HepG2 (cell line): ENCODE measurements around the gene GLUD2. TPM values are rescaled to one million over a fixed set of nuclear protein-coding genes. Genes with fewer than 3 reads are reported as not detected.
"Not testable (repeated sequence)": the region's sequence is repeated elsewhere in the genome, so short reads cannot be mapped to it uniquely, and the experiment has no call there.

ENCODE experiments used
- ATAC-seq: fragments of 200-7000 bp; cut with Tn5 transposase; 3 replicates; pipeline ENCODE4 v1.9.1; 2020; ENCODE audit warnings: mild to moderate bottlenecking, moderate library complexity
- BruUV-seq: library from RNA; stranded (reverse); fragments of 400-500 nt; replicated peaks from 2 replicates; lab custom pipeline; 2021; lab: Mats Ljungman, UMichigan
- CTCF ChIA-PET: fragments of 300-600 bp; formaldehyde crosslinking; extraction: SDS; loops from one replicate; lab custom pipeline; 2021; ENCODE audit warnings: low total read pairs, inconsistent platforms, low intra/inter-chr PET ratio; lab: Yijun Ruan, JAX
- POLR2A ChIA-PET: fragments of 350-600 bp; sonication (Branson Sonifier 250); formaldehyde crosslinking; loops from one replicate; lab custom pipeline; 2020; ENCODE audit warnings: antibody characterized with exemption, inconsistent platforms; lab: Yijun Ruan, JAX
- DNase-seq: peaks from one replicate; pipeline ENCODE4 v3.0.0-alpha.2; 2015; ENCODE audit warnings: low spot score
- FAIRE-seq: peaks from 3 replicates; lab custom pipeline; 2011; peaks lifted over from hg19 to GRCh38; lab: Jason Lieb, UNC
- H2AFZ ChIP-seq: one replicate; pipeline ENCODE4 v1.6.1; 2011; ENCODE audit warnings: low read length, inconsistent platforms
- H3K27ac ChIP-seq: fragments of 300-600 bp; 3 replicates; pipeline ENCODE4 v1.8.0; 2011; ENCODE audit warnings: mixed run types, mild to moderate bottlenecking, mixed read lengths, low read length, inconsistent platforms; ENCODE audit not compliant: insufficient read depth; ENCODE audit errors: extremely low read length
- H3K27me3 ChIP-seq, 2 experiments: fragments of 200-600 bp in 1 of 2; 2 replicates in 1 of 2; 3 replicates in 1 of 2; pipeline versions ENCODE4 v1.6.0 to v1.8.0; 2011; ENCODE audit warnings: low read length in 2 of 2, mild to moderate bottlenecking in 2 of 2, moderate library complexity in 2 of 2, inconsistent platforms in 1 of 2; ENCODE audit not compliant: insufficient read depth in 2 of 2, control insufficient read depth in 1 of 2
- H3K36me3 ChIP-seq, 2 experiments: fragments of 200-600 bp in 1 of 2; replicated peaks in 1 of 2; 2 replicates in 1 of 2; 3 replicates in 1 of 2; pipeline versions ENCODE4 v1.5.1 to v1.8.0; 2011; ENCODE audit warnings: low read length in 2 of 2, inconsistent platforms in 1 of 2; ENCODE audit not compliant: insufficient read depth in 2 of 2, control insufficient read depth in 1 of 2
- H3K4me1 ChIP-seq: 2 replicates; pipeline ENCODE4 v1.5.1; 2012; ENCODE audit warnings: low read length, inconsistent platforms; ENCODE audit not compliant: insufficient read depth
- H3K4me2 ChIP-seq: 2 replicates; pipeline ENCODE4 v1.6.0; 2011; ENCODE audit warnings: low read depth, low read length, inconsistent platforms
- H3K4me3 ChIP-seq, 3 experiments: fragments of 200-600 bp in 1 of 3; sonication (generic), shearing (Covaris generic) in 1 of 3; replicated peaks in 1 of 3; 2 replicates each; pipeline ENCODE4 v1.5.1; 2011 to 2016; ENCODE audit warnings: low read length in 3 of 3, inconsistent platforms in 2 of 3, low read depth in 2 of 3, mild to moderate bottlenecking in 2 of 3, control low read depth in 1 of 3, mixed read lengths in 1 of 3; ENCODE audit not compliant: insufficient read depth in 1 of 3
- H3K79me2 ChIP-seq: one replicate; pipeline ENCODE4 v1.6.1; 2011; ENCODE audit warnings: low read length, inconsistent platforms; ENCODE audit not compliant: insufficient read depth
- H3K9ac ChIP-seq: 2 replicates; pipeline ENCODE4 v1.6.0; 2011; ENCODE audit warnings: mild to moderate bottlenecking, low read depth, low read length, inconsistent platforms; ENCODE audit not compliant: insufficient read depth
- H3K9me3 ChIP-seq: 2 replicates; pipeline ENCODE4 v1.5.1; 2012; ENCODE audit warnings: mild to moderate bottlenecking, low read length
- H4K20me1 ChIP-seq: 2 replicates; pipeline ENCODE4 v1.6.0; 2011; ENCODE audit warnings: inconsistent platforms, mild to moderate bottlenecking, low read length, moderate library complexity; ENCODE audit not compliant: insufficient read depth
- ARID3A ChIP-seq: IDR thresholded peaks from 2 replicates; pipeline ENCODE4 v1.6.1; 2012; ENCODE audit warnings: low read depth, low read length, improper control_type of control experiment
- ATF7 ChIP-seq, 2 experiments: fragments of 450-650 bp in 1 of 2; sonication (generic) in 1 of 2; formaldehyde crosslinking in 1 of 2; IDR thresholded peaks; 2 replicates each; pipeline versions ENCODE4 v1.4.0 to v1.6.1; 2016 to 2020; ENCODE audit warnings: antibody characterized with exemption in 1 of 2, mild to moderate bottlenecking in 1 of 2, missing genetic modification reagents in 1 of 2
- FOXP4 ChIP-seq: sonication (generic); formaldehyde crosslinking; IDR thresholded peaks from 2 replicates; pipeline ENCODE4 v1.4.0; 2020; ENCODE audit warnings: missing genetic modification reagents
- HDAC2 ChIP-seq: sonication (generic); formaldehyde crosslinking; IDR thresholded peaks from 2 replicates; pipeline ENCODE4 v1.4.0; 2020; ENCODE audit warnings: missing genetic modification reagents
- ISL2 ChIP-seq: sonication (generic); formaldehyde crosslinking; IDR thresholded peaks from 2 replicates; pipeline ENCODE4 v1.5.0; 2020; ENCODE audit warnings: missing genetic modification reagents
- KDM6A ChIP-seq: IDR thresholded peaks from 2 replicates; pipeline ENCODE4 v1.6.1; 2016; ENCODE audit warnings: low read depth
- RERE ChIP-seq: IDR thresholded peaks from 2 replicates; pipeline ENCODE4 v1.6.1; 2016; ENCODE audit warnings: low read depth, missing genetic modification reagents, missing compliant biosample characterization
- SATB2 ChIP-seq: sonication (generic); formaldehyde crosslinking; IDR thresholded peaks from 2 replicates; pipeline ENCODE4 v1.5.0; 2020; ENCODE audit warnings: missing genetic modification reagents
- SOX6 ChIP-seq, 2 experiments: fragments of 450-650 bp in 1 of 2; sonication (generic) in 1 of 2; formaldehyde crosslinking in 1 of 2; IDR thresholded peaks; 2 replicates each; pipeline versions ENCODE4 v1.4.0 to v1.6.1; 2017 to 2020; ENCODE audit warnings: antibody characterized with exemption in 1 of 2, mild to moderate bottlenecking in 1 of 2, missing genetic modification reagents in 1 of 2
- THRA ChIP-seq: sonication (generic); formaldehyde crosslinking; IDR thresholded peaks from 2 replicates; pipeline ENCODE4 v1.4.0; 2020; ENCODE audit warnings: missing genetic modification reagents, borderline replicate concordance
- WGBS: methylation state at CpG from one replicate; pipeline ENCODE4 v1.1.6; 2017; ENCODE audit warnings: low lambda C conversion rate; 5-methylcytosine and 5-hydroxymethylcytosine counted together
- in situ Hi-C: cut with HindIII; loops from 2 replicates; pipeline ENCODE4 v1.10.0; 2017; ENCODE audit warnings: low pct_unique_long_range_greater_than_20kb; ENCODE audit not compliant: extremely low pct_ligation_motif_present
- intact Hi-C: fragments of 100-400 bp; cut with micrococcal nuclease; formaldehyde crosslinking; loops from one replicate; pipeline ENCODE4 v1.10.0; 2022; ENCODE audit not compliant: unreplicated experiment
- polyA plus RNA-seq, 8 experiments: library from polyadenylated mRNA; depleted of rRNA in 3 of 8; stranded (reverse) in 7 of 8; unstranded in 1 of 8; fragments of >200 nt; fragmentation: Illumina TruSeq in 4 of 8; extraction: Trizol in 4 of 8; gene quantifications; 2 replicates each; pipeline versions ENCODE4 v1.2.1 to v1.2.3, GENCODE V29; 2011 to 2016; ENCODE audit warnings: low read depth in 4 of 8, missing spikeins in 1 of 8, mixed read lengths in 1 of 8; ENCODE audit not compliant: insufficient read depth in 1 of 8
- total RNA-seq, 5 experiments: library from RNA; depleted of rRNA; stranded (reverse); fragments of >200 nt; fragmentation: Illumina TruSeq; extraction: Trizol; gene quantifications; 2 replicates each; pipeline ENCODE4 v1.2.3, GENCODE V29; 2016; ENCODE audit warnings: low read depth in 1 of 5

GLUD2 gene
- total and polyA plus RNA-seq, 2 of the 13 experiments (the other 11 are each of a cell fraction or from before 2014, with no cell fraction given): 3.4 to 8.0 TPM

- peak; percentile 58 for FAIRE-seq
- TF ChIP-seq ARID3A: 0 out of 2 replicates have a peak, but pooled peaks have one; percentile 20
- 0 out of 2 replicates have a peak, but pooled peaks have one; percentile 43 for TF ChIP-seq SATB2 (CRISPR knock-in tag)
- 0 out of 2 replicates have a peak, but pooled peaks have one; percentile 40 for TF ChIP-seq RERE (CRISPR knock-in tag)
- peak; percentile 72 for TF ChIP-seq FOXP4 (CRISPR knock-in tag)
- peak; percentile 34; the same call in 1 of the 2 replicates for TF ChIP-seq ATF7 (IDR thresholded peaks at IDR 0.05)
- TF ChIP-seq ATF7 (CRISPR knock-in tag; IDR thresholded peaks at IDR 0.05): peak; percentile 25; the same call in 1 of the 2 replicates
- TF ChIP-seq KDM6A (CRISPR knock-in tag): peak; percentile 40; the same call in 1 of the 2 replicates
- peak; percentile 84 for TF ChIP-seq ISL2
- TF ChIP-seq SOX6 (IDR thresholded peaks at IDR 0.05): not testable (repeated sequence)
- peak; percentile 93 for TF ChIP-seq SOX6 (CRISPR knock-in tag; IDR thresholded peaks at IDR 0.05)
- TF ChIP-seq HDAC2 (CRISPR knock-in tag): 0 out of 2 replicates have a peak, but pooled peaks have one; percentile 25
- peak; percentile 89; the same call in 1 of the 2 replicates for TF ChIP-seq THRA
Observed at GRCh38 chrX:121084247-121084646, 36.8 kb downstream of the GLUD2 start.

More at GRCh38 chrX:121084247-121084646, 36.8 kb downstream of the GLUD2 start:
- intact Hi-C loops: loop anchor here (2.0 to 5.0 kb wide), 2 partner anchors 37 to 73 kb away; partner anchors contain the start of gene GLUD2
- no CpG with 5 or more reads among the region's 2 CpGs for WGBS
- POLR2A ChIA-PET: interaction anchor here (1.3 to 2.9 kb wide), 2 partner anchors 75 to 160 kb away, joined by 5 to 21 read pairs; no protein-coding TSS in a partner anchor
- H3K4me3 ChIP-seq, H4K20me1 ChIP-seq, H2AFZ ChIP-seq, H3K36me3 ChIP-seq, CTCF ChIA-PET, H3K79me2 ChIP-seq, H3K27me3 ChIP-seq, BruUV-seq, H3K9me3 ChIP-seq, in situ Hi-C loops: not testable (repeated sequence)
- ATAC-seq (peak; percentile 71), DNase-seq (peak; percentile 59)
- peak overlapping the region; percentile 67 for H3K27ac ChIP-seq
- peak overlapping the region; percentile 49 for H3K9ac ChIP-seq
- peaks cover 45% of the 10 kb centered on the region for H3K4me1 ChIP-seq
- peak overlapping the region; percentile 51 for H3K4me2 ChIP-seq
